GM19351 (cell line): ENCODE data around the gene TAF11.
"Not testable (repeated sequence)": the region's sequence is repeated elsewhere in the genome, so short reads cannot be mapped to it uniquely, and the experiment has no call there.

Source experiments
- ATAC-seq: cut with Tn5 transposase; IDR thresholded peaks from one replicate; pipeline ENCODE4 v1.9.1; 2021; ENCODE audit warnings: mild to moderate bottlenecking, moderate library complexity; ENCODE audit not compliant: unreplicated experiment

TAF11 gene

GRCh38 chr6:34906826-34907225, 19.0 kb upstream of the TAF11 start:
- no peak for ATAC-seq

- no peak for ATAC-seq
Measured at GRCh38 chr6:34904990-34905613, 17.3 kb upstream of the TAF11 start.

GRCh38 chr6:34901930-34902329, 14.1 kb upstream of the TAF11 start:
- no peak for ATAC-seq

- no peak for ATAC-seq
Measured at GRCh38 chr6:34900321-34901031, 12.6 kb upstream of the TAF11 start.

GRCh38 chr6:34899748-34900147, 11.9 kb upstream of the TAF11 start:
- ATAC-seq: not testable (repeated sequence)

- ATAC-seq: no peak
Measured at GRCh38 chr6:34897716-34898115, 9.9 kb upstream of the TAF11 start.

- ATAC-seq: no peak
Measured at GRCh38 chr6:34897130-34897529, 9.3 kb upstream of the TAF11 start.

- ATAC-seq: no peak
Measured at GRCh38 chr6:34894693-34895092, 6.9 kb upstream of the TAF11 start.

- no peak for ATAC-seq
Measured at GRCh38 chr6:34891296-34891695, 3.5 kb upstream of the TAF11 start.

- ATAC-seq: no peak
Measured at GRCh38 chr6:34890533-34890925, 2.7 kb upstream of the TAF11 start.

GRCh38 chr6:34888874-34889555, 1.2 kb upstream of the TAF11 start, which contains the start of gene ANKS1A:
ANKS1A (plus strand) TSS chr6:34889255; CDS start chr6:34889403, 148 bp downstream.
- ATAC-seq: no peak

GRCh38 chr6:34888514-34888856, 643 bp upstream of the TAF11 start:
- no peak for ATAC-seq

- not testable (repeated sequence) for ATAC-seq
Measured at GRCh38 chr6:34885837-34886236, 2.0 kb downstream of the TAF11 start.

GRCh38 chr6:34884996-34885395, 2.8 kb downstream of the TAF11 start:
- ATAC-seq: no peak

GRCh38 chr6:34884073-34884472, 3.8 kb downstream of the TAF11 start:
- ATAC-seq: not testable (repeated sequence)

- no peak for ATAC-seq
Measured at GRCh38 chr6:34877869-34878485, 9.9 kb downstream of the TAF11 start.

- ATAC-seq: no peak
Measured at GRCh38 chr6:34877259-34877658, 10.6 kb downstream of the TAF11 start.

GRCh38 chr6:34876472-34876871, 11.4 kb downstream of the TAF11 start:
- no peak for ATAC-seq

- ATAC-seq: no peak
Measured at GRCh38 chr6:34875292-34876213, 12.3 kb downstream of the TAF11 start.

- ATAC-seq: no peak
Measured at GRCh38 chr6:34872332-34872731, 15.5 kb downstream of the TAF11 start.

GRCh38 chr6:34871853-34872252, 16.0 kb downstream of the TAF11 start:
- ATAC-seq: no peak
